ENCODE data around the gene USP25.

USP25 gene

GRCh38 chr21:15772654-15773053, 42.9 kb downstream of the USP25 start:
- Histone ChIP-seq H3K27me3 (ENCODE audit: control insufficient read depth, insufficient read depth, low read length) (no peaks in the 10 kb centered on the region), H3K27ac (no peak overlapping the region), H3K9me3 (ENCODE audit: control insufficient read depth, low read length) (no peaks in the 10 kb centered on the region), H3K4me1 (no peaks in the 10 kb centered on the region), H3K36me3 (ENCODE audit: control insufficient read depth, insufficient read depth, low read length) (no peaks in the 10 kb centered on the region), H3K4me3 (ENCODE audit: low read depth, low read length) (no peak overlapping the region), H3K79me2 (no peaks in the 10 kb centered on the region), H3K4me2 (ENCODE audit: low read length) (no peak overlapping the region), H2AFZ (no peak overlapping the region), H3K9ac (no peak overlapping the region)
- TF ChIP-seq CTCF (IDR thresholded peaks at IDR 0.05) = no peak

- Histone ChIP-seq H3K79me2 (no peaks in the 10 kb centered on the region), H2AFZ (no peak overlapping the region), H3K27me3 (ENCODE audit: control insufficient read depth, insufficient read depth, low read length) (no peaks in the 10 kb centered on the region), H3K4me1 (no peaks in the 10 kb centered on the region), H3K4me3 (ENCODE audit: low read depth, low read length) (no peak overlapping the region), H3K4me2 (ENCODE audit: low read length) (no peak overlapping the region), H3K9ac (no peak overlapping the region), H3K36me3 (ENCODE audit: control insufficient read depth, insufficient read depth, low read length) (no peaks in the 10 kb centered on the region), H3K27ac (no peak overlapping the region), H3K9me3 (ENCODE audit: control insufficient read depth, low read length) (no peaks in the 10 kb centered on the region)
- TF ChIP-seq CTCF (IDR thresholded peaks at IDR 0.05) = no peak
These were observed 44.8 kb downstream of the USP25 start for GRCh38 chr21:15774590-15774989.

- H3K79me2 ChIP-seq = no peaks in the 10 kb centered on the region
- H3K27ac ChIP-seq = no peak overlapping the region
- no peaks in the 10 kb centered on the region for H3K27me3 ChIP-seq (ENCODE audit: control insufficient read depth, insufficient read depth, low read length)
- H3K4me3 ChIP-seq (ENCODE audit: low read depth, low read length) = no peak overlapping the region
- H3K9me3 ChIP-seq (ENCODE audit: control insufficient read depth, low read length) = no peaks in the 10 kb centered on the region
- H3K4me1 ChIP-seq = no peaks in the 10 kb centered on the region
- H3K36me3 ChIP-seq (ENCODE audit: control insufficient read depth, insufficient read depth, low read length) = no peaks in the 10 kb centered on the region
- H2AFZ ChIP-seq = no peak overlapping the region
- no peak for TF ChIP-seq CTCF (IDR thresholded peaks at IDR 0.05)
- H3K9ac ChIP-seq = no peak overlapping the region
- H3K4me2 ChIP-seq (ENCODE audit: low read length) = no peak overlapping the region
These were observed 45.5 kb downstream of the USP25 start for GRCh38 chr21:15775291-15775690.

- Histone ChIP-seq H3K4me3 (ENCODE audit: low read depth, low read length) (no peak overlapping the region), H3K4me2 (ENCODE audit: low read length) (no peak overlapping the region), H3K27ac (no peak overlapping the region), H3K9me3 (ENCODE audit: control insufficient read depth, low read length) (no peaks in the 10 kb centered on the region), H3K27me3 (ENCODE audit: control insufficient read depth, insufficient read depth, low read length) (no peaks in the 10 kb centered on the region), H2AFZ (no peak overlapping the region), H3K36me3 (ENCODE audit: control insufficient read depth, insufficient read depth, low read length) (no peaks in the 10 kb centered on the region), H3K79me2 (no peaks in the 10 kb centered on the region), H3K4me1 (no peaks in the 10 kb centered on the region), H3K9ac (no peak overlapping the region)
- TF ChIP-seq CTCF (IDR thresholded peaks at IDR 0.05) = no peak
These were observed 46.2 kb downstream of the USP25 start for GRCh38 chr21:15775981-15776380.

- TF ChIP-seq CTCF (IDR thresholded peaks at IDR 0.05) = no peak
- Histone ChIP-seq H3K9me3 (ENCODE audit: control insufficient read depth, low read length) (no peaks in the 10 kb centered on the region), H3K4me3 (ENCODE audit: low read depth, low read length) (no peak overlapping the region), H2AFZ (no peak overlapping the region), H3K4me2 (ENCODE audit: low read length) (no peak overlapping the region), H3K79me2 (no peaks in the 10 kb centered on the region), H3K4me1 (no peaks in the 10 kb centered on the region), H3K27ac (no peak overlapping the region), H3K9ac (no peak overlapping the region), H3K27me3 (ENCODE audit: control insufficient read depth, insufficient read depth, low read length) (no peaks in the 10 kb centered on the region), H3K36me3 (ENCODE audit: control insufficient read depth, insufficient read depth, low read length) (no peaks in the 10 kb centered on the region)
These were observed 47.0 kb downstream of the USP25 start for GRCh38 chr21:15776818-15777217.
